HepG2 (cell line): ENCODE data around the gene MEIG1. TPM values are rescaled to one million over a fixed set of nuclear protein-coding genes. Genes with fewer than 3 reads are reported as not detected.
A peak's percentile ranks its signal among the peaks of the same experiment; 100 is the strongest.

Source experiments
- ATAC-seq: fragments of 200-7000 bp; cut with Tn5 transposase; 3 replicates; pipeline ENCODE4 v1.9.1; 2020; ENCODE audit warnings: mild to moderate bottlenecking, moderate library complexity
- BruUV-seq: library from RNA; stranded (reverse); fragments of 400-500 nt; replicated peaks from 2 replicates; lab custom pipeline; 2021; lab: Mats Ljungman, UMichigan
- CTCF ChIA-PET: fragments of 300-600 bp; formaldehyde crosslinking; extraction: SDS; loops from one replicate; lab custom pipeline; 2021; ENCODE audit warnings: low total read pairs, inconsistent platforms, low intra/inter-chr PET ratio; lab: Yijun Ruan, JAX
- POLR2A ChIA-PET: fragments of 350-600 bp; sonication (Branson Sonifier 250); formaldehyde crosslinking; loops from one replicate; lab custom pipeline; 2020; ENCODE audit warnings: antibody characterized with exemption, inconsistent platforms; lab: Yijun Ruan, JAX
- DNase-seq: peaks from one replicate; pipeline ENCODE4 v3.0.0-alpha.2; 2015; ENCODE audit warnings: low spot score
- FAIRE-seq: peaks from 3 replicates; lab custom pipeline; 2011; peaks lifted over from hg19 to GRCh38; lab: Jason Lieb, UNC
- H2AFZ ChIP-seq: one replicate; pipeline ENCODE4 v1.6.1; 2011; ENCODE audit warnings: low read length, inconsistent platforms
- H3K27ac ChIP-seq: fragments of 300-600 bp; 3 replicates; pipeline ENCODE4 v1.8.0; 2011; ENCODE audit warnings: mixed run types, mild to moderate bottlenecking, mixed read lengths, low read length, inconsistent platforms; ENCODE audit not compliant: insufficient read depth; ENCODE audit errors: extremely low read length
- H3K27me3 ChIP-seq, 2 experiments: fragments of 200-600 bp in 1 of 2; 2 replicates in 1 of 2; 3 replicates in 1 of 2; pipeline versions ENCODE4 v1.6.0 to v1.8.0; 2011; ENCODE audit warnings: low read length in 2 of 2, mild to moderate bottlenecking in 2 of 2, moderate library complexity in 2 of 2, inconsistent platforms in 1 of 2; ENCODE audit not compliant: insufficient read depth in 2 of 2, control insufficient read depth in 1 of 2
- H3K36me3 ChIP-seq, 2 experiments: fragments of 200-600 bp in 1 of 2; replicated peaks in 1 of 2; 2 replicates in 1 of 2; 3 replicates in 1 of 2; pipeline versions ENCODE4 v1.5.1 to v1.8.0; 2011; ENCODE audit warnings: low read length in 2 of 2, inconsistent platforms in 1 of 2; ENCODE audit not compliant: insufficient read depth in 2 of 2, control insufficient read depth in 1 of 2
- H3K4me1 ChIP-seq: 2 replicates; pipeline ENCODE4 v1.5.1; 2012; ENCODE audit warnings: low read length, inconsistent platforms; ENCODE audit not compliant: insufficient read depth
- H3K4me2 ChIP-seq: 2 replicates; pipeline ENCODE4 v1.6.0; 2011; ENCODE audit warnings: low read depth, low read length, inconsistent platforms
- H3K4me3 ChIP-seq, 3 experiments: fragments of 200-600 bp in 1 of 3; sonication (generic), shearing (Covaris generic) in 1 of 3; replicated peaks in 1 of 3; 2 replicates each; pipeline ENCODE4 v1.5.1; 2011 to 2016; ENCODE audit warnings: low read length in 3 of 3, inconsistent platforms in 2 of 3, low read depth in 2 of 3, mild to moderate bottlenecking in 2 of 3, control low read depth in 1 of 3, mixed read lengths in 1 of 3; ENCODE audit not compliant: insufficient read depth in 1 of 3
- H3K79me2 ChIP-seq: one replicate; pipeline ENCODE4 v1.6.1; 2011; ENCODE audit warnings: low read length, inconsistent platforms; ENCODE audit not compliant: insufficient read depth
- H3K9ac ChIP-seq: 2 replicates; pipeline ENCODE4 v1.6.0; 2011; ENCODE audit warnings: mild to moderate bottlenecking, low read depth, low read length, inconsistent platforms; ENCODE audit not compliant: insufficient read depth
- H3K9me3 ChIP-seq: 2 replicates; pipeline ENCODE4 v1.5.1; 2012; ENCODE audit warnings: mild to moderate bottlenecking, low read length
- H4K20me1 ChIP-seq: 2 replicates; pipeline ENCODE4 v1.6.0; 2011; ENCODE audit warnings: inconsistent platforms, mild to moderate bottlenecking, low read length, moderate library complexity; ENCODE audit not compliant: insufficient read depth
- BRD4 ChIP-seq: sonication (generic); formaldehyde crosslinking; IDR thresholded peaks from 2 replicates; pipeline ENCODE4 v1.4.0; 2020; ENCODE audit warnings: missing genetic modification reagents
- DNMT1 ChIP-seq: sonication (generic); formaldehyde crosslinking; IDR thresholded peaks from 2 replicates; pipeline ENCODE4 v1.5.1; 2020; ENCODE audit warnings: mild to moderate bottlenecking, missing genetic modification reagents
- HES4 ChIP-seq: sonication (generic); formaldehyde crosslinking; IDR thresholded peaks from 2 replicates; pipeline ENCODE4 v1.9.0; 2021; ENCODE audit warnings: mild to moderate bottlenecking, missing genetic modification reagents, borderline replicate concordance
- RNF2 ChIP-seq: fragments of 450-650 bp; conservative IDR thresholded peaks from 2 replicates; pipeline ENCODE4 v1.6.1; 2016; ENCODE audit warnings: low read depth
- SNAPC2 ChIP-seq: sonication (generic); formaldehyde crosslinking; IDR thresholded peaks from 2 replicates; pipeline ENCODE4 v1.8.1; 2022; ENCODE audit warnings: mild to moderate bottlenecking, missing genetic modification reagents
- ZNF34 ChIP-seq: sonication (generic); formaldehyde crosslinking; IDR thresholded peaks from 2 replicates; pipeline ENCODE4 v1.4.0; 2020; ENCODE audit warnings: mild to moderate bottlenecking, missing genetic modification reagents, borderline replicate concordance
- ZNF7 ChIP-seq: IDR thresholded peaks from 2 replicates; pipeline ENCODE4 v1.6.1; 2016; ENCODE audit warnings: missing biosample characterization, missing genetic modification reagents
- ZSCAN22 ChIP-seq: sonication (generic); formaldehyde crosslinking; IDR thresholded peaks from 2 replicates; pipeline ENCODE4 v1.4.0; 2020; ENCODE audit warnings: mild to moderate bottlenecking, missing genetic modification reagents
- WGBS: methylation state at CpG from one replicate; pipeline ENCODE4 v1.1.6; 2017; ENCODE audit warnings: low lambda C conversion rate; 5-methylcytosine and 5-hydroxymethylcytosine counted together
- in situ Hi-C: cut with HindIII; loops from 2 replicates; pipeline ENCODE4 v1.10.0; 2017; ENCODE audit warnings: low pct_unique_long_range_greater_than_20kb; ENCODE audit not compliant: extremely low pct_ligation_motif_present
- intact Hi-C: fragments of 100-400 bp; cut with micrococcal nuclease; formaldehyde crosslinking; loops from one replicate; pipeline ENCODE4 v1.10.0; 2022; ENCODE audit not compliant: unreplicated experiment
- polyA plus RNA-seq, 8 experiments: library from polyadenylated mRNA; depleted of rRNA in 3 of 8; stranded (reverse) in 7 of 8; unstranded in 1 of 8; fragments of >200 nt; fragmentation: Illumina TruSeq in 4 of 8; extraction: Trizol in 4 of 8; gene quantifications; 2 replicates each; pipeline versions ENCODE4 v1.2.1 to v1.2.3, GENCODE V29; 2011 to 2016; ENCODE audit warnings: low read depth in 4 of 8, missing spikeins in 1 of 8, mixed read lengths in 1 of 8; ENCODE audit not compliant: insufficient read depth in 1 of 8
- total RNA-seq, 5 experiments: library from RNA; depleted of rRNA; stranded (reverse); fragments of >200 nt; fragmentation: Illumina TruSeq; extraction: Trizol; gene quantifications; 2 replicates each; pipeline ENCODE4 v1.2.3, GENCODE V29; 2016; ENCODE audit warnings: low read depth in 1 of 5
- TF ChIP-seq, protein P1 (sequence below): sonication (generic); formaldehyde crosslinking; IDR thresholded peaks from 2 replicates; pipeline ENCODE4 v1.4.0; 2020; ENCODE audit warnings: missing genetic modification reagents, borderline replicate concordance
- TF ChIP-seq, protein P2 (sequence below): sonication (generic); formaldehyde crosslinking; IDR thresholded peaks from 2 replicates; pipeline ENCODE4 v1.5.0; 2020; ENCODE audit warnings: mild to moderate bottlenecking, missing genetic modification reagents
- TF ChIP-seq, protein P3 (sequence below): sonication (generic); formaldehyde crosslinking; IDR thresholded peaks from 2 replicates; pipeline ENCODE4 v1.8.0; 2022; ENCODE audit warnings: mild to moderate bottlenecking, missing genetic modification reagents, moderate library complexity
- TF ChIP-seq, protein P4 (sequence below): sonication (generic); formaldehyde crosslinking; IDR thresholded peaks from 2 replicates; pipeline ENCODE4 v1.5.0; 2020; ENCODE audit warnings: missing genetic modification reagents

Gene MEIG1
- total and polyA plus RNA-seq, 2 of the 13 experiments (the other 11 are each of a cell fraction or from before 2014, with no cell fraction given) = not detected

DNA sequence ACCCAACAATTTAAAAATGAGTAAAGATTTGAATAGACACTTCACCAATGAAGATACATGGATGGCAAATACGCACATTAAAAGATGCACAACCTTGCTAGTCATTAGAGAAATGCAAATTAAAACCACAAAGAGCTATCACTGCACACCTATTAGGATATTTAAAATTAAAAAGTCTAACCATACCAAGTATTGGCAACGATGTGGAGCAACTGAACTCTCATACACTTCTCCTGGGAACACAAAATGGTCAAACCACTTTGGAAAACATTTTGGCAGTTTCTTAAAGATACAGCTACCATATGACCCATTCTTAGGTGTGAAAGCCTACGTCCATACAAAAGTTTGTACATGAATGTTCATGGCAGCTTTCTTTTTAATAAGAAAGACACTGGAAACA, 41.4 kb upstream of the MEIG1 start:
- H3K27me3 ChIP-seq = no peaks in the 10 kb centered on the region
- WGBS = 99% methylated on average over 3 of the region's 3 CpGs
- H4K20me1 ChIP-seq = no peaks in the 10 kb centered on the region
- DNase-seq = no peak
- TF ChIP-seq BRD4 (CRISPR knock-in tag) (no peak), ZSCAN22 (CRISPR knock-in tag) (no peak), RNF2 (no peak), HES4 (CRISPR knock-in tag) (no peak)
- TF ChIP-seq, protein P1, sequence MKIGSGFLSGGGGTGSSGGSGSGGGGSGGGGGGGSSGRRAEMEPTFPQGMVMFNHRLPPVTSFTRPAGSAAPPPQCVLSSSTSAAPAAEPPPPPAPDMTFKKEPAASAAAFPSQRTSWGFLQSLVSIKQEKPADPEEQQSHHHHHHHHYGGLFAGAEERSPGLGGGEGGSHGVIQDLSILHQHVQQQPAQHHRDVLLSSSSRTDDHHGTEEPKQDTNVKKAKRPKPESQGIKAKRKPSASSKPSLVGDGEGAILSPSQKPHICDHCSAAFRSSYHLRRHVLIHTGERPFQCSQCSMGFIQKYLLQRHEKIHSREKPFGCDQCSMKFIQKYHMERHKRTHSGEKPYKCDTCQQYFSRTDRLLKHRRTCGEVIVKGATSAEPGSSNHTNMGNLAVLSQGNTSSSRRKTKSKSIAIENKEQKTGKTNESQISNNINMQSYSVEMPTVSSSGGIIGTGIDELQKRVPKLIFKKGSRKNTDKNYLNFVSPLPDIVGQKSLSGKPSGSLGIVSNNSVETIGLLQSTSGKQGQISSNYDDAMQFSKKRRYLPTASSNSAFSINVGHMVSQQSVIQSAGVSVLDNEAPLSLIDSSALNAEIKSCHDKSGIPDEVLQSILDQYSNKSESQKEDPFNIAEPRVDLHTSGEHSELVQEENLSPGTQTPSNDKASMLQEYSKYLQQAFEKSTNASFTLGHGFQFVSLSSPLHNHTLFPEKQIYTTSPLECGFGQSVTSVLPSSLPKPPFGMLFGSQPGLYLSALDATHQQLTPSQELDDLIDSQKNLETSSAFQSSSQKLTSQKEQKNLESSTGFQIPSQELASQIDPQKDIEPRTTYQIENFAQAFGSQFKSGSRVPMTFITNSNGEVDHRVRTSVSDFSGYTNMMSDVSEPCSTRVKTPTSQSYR (CRISPR knock-in tag) = no peak
- BruUV-seq = no TSS peak
- no peak for ATAC-seq
- H3K27ac ChIP-seq = no peak overlapping the region
- no peaks in the 10 kb centered on the region for H3K4me1 ChIP-seq
- peak; percentile 4 for FAIRE-seq
- ChIA-PET POLR2A (no interaction called here), CTCF (no interaction called here)
- intact Hi-C loops = no loop called here
- in situ Hi-C loops = no loop called here
- no peak overlapping the region for H2AFZ ChIP-seq
- no peak overlapping the region for H3K9ac ChIP-seq
- H3K79me2 ChIP-seq = no peaks in the 10 kb centered on the region
- H3K4me2 ChIP-seq = no peak overlapping the region
- H3K9me3 ChIP-seq = peaks cover 21% of the 10 kb centered on the region
- H3K4me3 ChIP-seq = no peak overlapping the region
- peaks cover 15 to 69% of the 10 kb centered on the region in 2 experiments for H3K36me3 ChIP-seq

DNA sequence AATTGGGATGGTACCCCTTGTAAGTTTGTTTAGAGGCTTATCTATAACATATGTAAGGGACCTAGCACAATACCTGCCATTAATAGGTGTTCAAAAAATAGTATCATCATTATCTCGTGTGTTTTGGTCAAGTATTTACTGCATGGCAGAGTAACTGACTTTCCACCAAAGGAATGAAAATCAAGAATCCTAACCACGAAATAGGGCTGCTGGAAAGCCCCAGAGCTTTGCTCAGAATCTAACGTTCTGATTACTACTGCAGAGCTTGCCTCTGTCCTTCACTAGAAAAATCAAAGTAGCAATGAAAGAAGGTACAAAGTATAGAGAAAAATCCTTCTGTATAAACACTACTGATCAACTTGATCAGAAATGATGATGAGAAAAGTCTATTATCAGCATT, 40.2 kb upstream of the MEIG1 start:
- no peak for FAIRE-seq
- Histone ChIP-seq H3K27me3 (no peaks in the 10 kb centered on the region), H3K9ac (no peak overlapping the region), H3K79me2 (no peaks in the 10 kb centered on the region), H3K4me2 (no peak overlapping the region), H3K4me3 (no peak overlapping the region), H3K4me1 (no peaks in the 10 kb centered on the region), H3K27ac (no peak overlapping the region), H3K36me3 (peaks cover 21 to 71% of the 10 kb centered on the region in 2 experiments), H3K9me3 (peaks cover 21% of the 10 kb centered on the region), H4K20me1 (no peaks in the 10 kb centered on the region), H2AFZ (no peak overlapping the region)
- intact Hi-C loops = no loop called here
- in situ Hi-C loops = no loop called here
- ChIA-PET POLR2A (no interaction called here), CTCF (no interaction called here)
- 93% methylated on average over 3 of the region's 3 CpGs for WGBS
- no TSS peak for BruUV-seq
- ATAC-seq = no peak
- DNase-seq = no peak
- TF ChIP-seq, protein P2, sequence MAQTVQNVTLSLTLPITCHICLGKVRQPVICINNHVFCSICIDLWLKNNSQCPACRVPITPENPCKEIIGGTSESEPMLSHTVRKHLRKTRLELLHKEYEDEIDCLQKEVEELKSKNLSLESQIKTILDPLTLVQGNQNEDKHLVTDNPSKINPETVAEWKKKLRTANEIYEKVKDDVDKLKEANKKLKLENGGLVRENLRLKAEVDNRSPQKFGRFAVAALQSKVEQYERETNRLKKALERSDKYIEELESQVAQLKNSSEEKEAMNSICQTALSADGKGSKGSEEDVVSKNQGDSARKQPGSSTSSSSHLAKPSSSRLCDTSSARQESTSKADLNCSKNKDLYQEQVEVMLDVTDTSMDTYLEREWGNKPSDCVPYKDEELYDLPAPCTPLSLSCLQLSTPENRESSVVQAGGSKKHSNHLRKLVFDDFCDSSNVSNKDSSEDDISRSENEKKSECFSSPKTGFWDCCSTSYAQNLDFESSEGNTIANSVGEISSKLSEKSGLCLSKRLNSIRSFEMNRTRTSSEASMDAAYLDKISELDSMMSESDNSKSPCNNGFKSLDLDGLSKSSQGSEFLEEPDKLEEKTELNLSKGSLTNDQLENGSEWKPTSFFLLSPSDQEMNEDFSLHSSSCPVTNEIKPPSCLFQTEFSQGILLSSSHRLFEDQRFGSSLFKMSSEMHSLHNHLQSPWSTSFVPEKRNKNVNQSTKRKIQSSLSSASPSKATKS (CRISPR knock-in tag) = no peak
- TF ChIP-seq, protein P3, sequence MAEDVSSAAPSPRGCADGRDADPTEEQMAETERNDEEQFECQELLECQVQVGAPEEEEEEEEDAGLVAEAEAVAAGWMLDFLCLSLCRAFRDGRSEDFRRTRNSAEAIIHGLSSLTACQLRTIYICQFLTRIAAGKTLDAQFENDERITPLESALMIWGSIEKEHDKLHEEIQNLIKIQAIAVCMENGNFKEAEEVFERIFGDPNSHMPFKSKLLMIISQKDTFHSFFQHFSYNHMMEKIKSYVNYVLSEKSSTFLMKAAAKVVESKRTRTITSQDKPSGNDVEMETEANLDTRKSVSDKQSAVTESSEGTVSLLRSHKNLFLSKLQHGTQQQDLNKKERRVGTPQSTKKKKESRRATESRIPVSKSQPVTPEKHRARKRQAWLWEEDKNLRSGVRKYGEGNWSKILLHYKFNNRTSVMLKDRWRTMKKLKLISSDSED (CRISPR knock-in tag) = no peak
- TF ChIP-seq ZNF34 (CRISPR knock-in tag) (no peak), ZNF7 (CRISPR knock-in tag) (no peak), DNMT1 (CRISPR knock-in tag) (no peak), SNAPC2 (CRISPR knock-in tag) (no peak)
- TF ChIP-seq, protein P4, sequence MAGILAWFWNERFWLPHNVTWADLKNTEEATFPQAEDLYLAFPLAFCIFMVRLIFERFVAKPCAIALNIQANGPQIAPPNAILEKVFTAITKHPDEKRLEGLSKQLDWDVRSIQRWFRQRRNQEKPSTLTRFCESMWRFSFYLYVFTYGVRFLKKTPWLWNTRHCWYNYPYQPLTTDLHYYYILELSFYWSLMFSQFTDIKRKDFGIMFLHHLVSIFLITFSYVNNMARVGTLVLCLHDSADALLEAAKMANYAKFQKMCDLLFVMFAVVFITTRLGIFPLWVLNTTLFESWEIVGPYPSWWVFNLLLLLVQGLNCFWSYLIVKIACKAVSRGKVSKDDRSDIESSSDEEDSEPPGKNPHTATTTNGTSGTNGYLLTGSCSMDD (CRISPR knock-in tag) = no peak
